Measurements from ENCODE around the gene YES1.
"Not testable (repeated sequence)": the region's sequence is repeated elsewhere in the genome, so short reads cannot be mapped to it uniquely, and the experiment has no call there.

YES1 gene

GRCh38 chr18:717003-717402, 95.0 kb downstream of the YES1 start:
- no peak for DNase-seq

DNA sequence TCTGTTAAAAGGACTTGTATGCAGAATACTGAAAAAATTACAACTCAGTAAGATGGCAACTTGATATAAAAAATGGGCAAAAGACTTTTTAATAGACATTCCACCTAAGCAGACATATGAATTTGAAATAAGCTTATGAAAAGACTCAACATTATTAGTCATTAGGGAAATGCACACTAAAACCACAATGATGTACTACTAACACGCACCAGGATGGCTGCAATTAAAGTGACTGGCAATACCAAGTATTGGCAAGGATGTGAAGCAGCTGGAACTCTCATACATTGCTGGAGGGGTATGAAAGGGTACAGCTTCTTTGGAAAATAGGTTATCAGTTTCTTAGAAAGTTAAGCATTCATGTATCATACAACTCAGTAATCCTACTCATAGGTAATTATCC, 96.4 kb downstream of the YES1 start:
- DNase-seq = no peak

DNA sequence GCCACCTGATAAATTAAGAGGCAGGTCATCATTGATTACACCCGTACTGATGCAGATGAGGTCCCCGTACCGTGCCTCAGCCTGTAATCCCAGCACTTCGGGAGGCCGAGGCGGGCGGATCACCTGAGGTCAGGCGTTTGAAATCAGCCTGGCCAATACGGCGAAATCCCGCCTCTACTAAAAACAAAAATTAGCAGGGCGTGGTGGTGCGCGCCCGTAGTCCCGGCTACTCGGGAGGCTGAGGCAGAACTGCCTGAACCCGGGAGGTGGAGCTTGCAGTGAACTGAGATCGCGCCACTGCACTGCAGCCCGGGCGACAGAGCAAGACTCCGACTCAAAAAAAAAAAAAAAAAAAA, 98.9 kb downstream of the YES1 start:
- no peak for DNase-seq

DNA sequence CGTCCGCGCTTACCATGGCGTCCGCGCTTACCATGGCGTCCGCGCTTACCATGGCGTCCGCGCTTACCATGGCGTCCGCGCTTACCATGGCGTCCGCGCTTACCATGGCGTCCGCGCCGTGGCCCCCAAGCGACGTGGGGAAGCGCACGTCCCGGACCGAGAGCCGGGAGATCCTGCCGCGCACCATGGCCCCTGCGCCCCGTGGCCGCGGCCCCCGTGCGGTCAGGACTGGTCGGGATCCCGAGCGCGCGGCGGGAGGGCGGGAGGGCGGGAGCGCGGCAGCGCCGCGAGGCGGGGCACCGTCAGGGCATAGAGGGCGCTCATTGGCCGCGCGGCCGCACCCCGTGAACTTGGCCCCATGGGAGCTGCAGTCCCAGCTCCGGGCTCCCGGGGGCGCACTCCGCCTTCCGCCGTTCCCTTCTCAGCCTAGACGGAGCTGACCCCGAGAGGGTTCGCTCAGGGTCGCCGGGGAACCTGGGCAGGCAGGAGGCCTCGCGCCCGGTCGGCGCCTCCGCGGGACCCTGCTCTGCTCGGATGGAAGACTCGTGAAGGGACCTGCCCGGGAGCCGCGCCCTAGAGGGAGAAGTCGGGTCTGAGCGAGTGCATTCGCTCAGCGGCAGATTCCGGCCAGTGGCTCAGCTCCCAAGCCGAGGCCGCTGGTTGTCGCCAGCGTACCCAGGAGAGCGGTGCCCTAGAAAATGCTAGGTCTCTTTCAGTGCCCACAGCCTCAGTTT, 99.5 kb downstream of the YES1 start, which contains the start of gene ENOSF1:
Gene ENOSF1 (minus strand): TSS at position 230 of the 734 bp plus-strand sequence. CDS start 43 bp downstream, at position 187.
- peak; percentile 90 for DNase-seq

- peak; percentile 72 for DNase-seq
Measured at GRCh38 chr18:711657-712400, 100.2 kb downstream of the YES1 start.

DNA sequence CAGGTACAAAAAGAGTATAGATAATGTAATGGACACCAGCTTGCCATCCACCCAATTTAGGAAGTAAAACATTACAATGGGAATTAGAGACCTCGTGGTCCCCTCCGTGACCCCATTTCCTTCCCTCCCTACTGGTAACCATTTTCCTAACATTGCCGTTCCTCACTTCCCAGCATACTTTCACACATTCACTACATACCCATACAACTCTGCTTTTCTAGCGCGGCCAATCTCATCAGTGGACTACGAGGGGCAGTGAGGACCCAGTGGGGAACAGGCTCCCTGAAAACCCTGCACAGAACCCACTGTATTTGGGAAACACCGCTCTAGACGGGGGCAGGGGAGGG, 100.8 kb downstream of the YES1 start:
- DNase-seq = no peak

- no peak for DNase-seq
Measured at GRCh38 chr18:710418-711300, 101.4 kb downstream of the YES1 start.

DNA sequence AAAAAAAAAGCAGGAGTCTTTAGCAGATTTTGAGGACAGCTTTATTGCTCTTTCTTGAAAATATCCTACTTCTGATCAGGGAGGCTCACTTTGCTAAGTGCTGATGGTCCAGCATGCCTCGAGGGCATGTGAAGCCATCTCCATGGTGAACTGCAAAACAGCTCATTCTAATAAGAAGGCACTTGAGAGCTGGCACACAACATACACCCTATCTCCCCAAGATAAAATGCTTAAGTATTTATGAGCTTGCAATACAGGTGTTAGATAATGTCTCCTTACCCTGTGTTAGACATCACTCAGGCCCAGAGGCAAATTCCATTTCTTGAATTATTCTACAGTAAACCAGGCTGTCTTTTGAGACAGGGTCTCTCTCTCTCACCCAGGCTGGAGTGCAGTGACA, 102.3 kb downstream of the YES1 start:
- no peak for DNase-seq

DNA sequence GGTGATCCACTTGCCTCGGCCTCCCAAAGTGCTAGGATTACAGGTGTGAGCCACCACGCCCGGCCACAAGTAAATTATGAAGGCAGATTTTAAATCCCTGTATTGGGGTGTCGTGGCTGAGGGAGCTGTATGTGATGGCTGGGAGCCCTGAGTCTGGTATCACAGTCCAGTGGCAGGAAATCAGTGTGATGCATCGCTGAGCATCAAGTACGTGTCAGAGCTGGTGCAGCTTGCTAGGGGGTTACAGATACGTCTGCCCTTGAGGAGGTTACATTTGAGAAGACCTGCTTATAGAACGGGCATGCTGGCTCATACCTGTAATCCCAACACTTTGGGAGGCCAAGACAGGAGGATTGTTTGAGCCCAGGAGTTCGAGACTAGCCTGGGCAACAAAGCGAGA, 103.9 kb downstream of the YES1 start:
- DNase-seq = no peak

GRCh38 chr18:706405-706804, 105.6 kb downstream of the YES1 start:
- DNase-seq = no peak

- no peak for DNase-seq
Measured at GRCh38 chr18:703213-703967, 108.7 kb downstream of the YES1 start.

GRCh38 chr18:697800-698199, 114.2 kb downstream of the YES1 start:
- no peak for DNase-seq

- no peak for DNase-seq
Measured at GRCh38 chr18:697012-697411, 115.0 kb downstream of the YES1 start.

DNA sequence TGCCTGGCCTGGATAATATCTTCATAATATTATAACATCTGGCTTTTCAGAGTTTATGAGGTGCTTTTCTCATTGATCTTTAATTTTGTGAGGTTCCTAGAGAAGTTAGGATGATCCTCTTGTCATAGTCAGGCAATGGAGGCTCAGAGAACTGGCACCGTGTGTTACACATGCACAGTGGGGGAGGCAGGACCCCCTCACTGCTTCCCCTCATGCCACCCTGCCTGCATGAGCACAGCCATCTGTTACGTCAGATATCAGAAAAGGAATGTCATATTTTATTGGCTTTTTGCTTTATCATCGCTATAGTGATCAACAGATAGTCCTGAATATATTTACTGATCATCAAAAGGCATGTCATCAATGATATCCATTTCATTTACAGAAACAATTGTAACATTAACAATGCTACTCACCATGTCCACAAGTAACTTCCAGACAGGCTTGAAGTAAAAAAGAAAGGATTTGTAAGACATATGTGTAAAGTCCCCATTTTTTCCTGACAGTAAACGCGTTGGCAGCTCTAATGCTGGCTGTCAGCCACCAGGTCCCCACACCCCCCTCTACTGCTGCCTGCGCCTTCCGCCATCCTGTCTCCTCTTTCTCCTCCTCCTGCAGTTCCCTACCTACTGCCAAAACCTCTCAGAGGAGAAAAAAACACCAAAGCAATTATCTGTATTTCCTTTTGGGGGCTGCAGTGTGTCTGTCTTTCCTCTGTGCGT, 118.4 kb downstream of the YES1 start:
- DNase-seq = no peak

DNA sequence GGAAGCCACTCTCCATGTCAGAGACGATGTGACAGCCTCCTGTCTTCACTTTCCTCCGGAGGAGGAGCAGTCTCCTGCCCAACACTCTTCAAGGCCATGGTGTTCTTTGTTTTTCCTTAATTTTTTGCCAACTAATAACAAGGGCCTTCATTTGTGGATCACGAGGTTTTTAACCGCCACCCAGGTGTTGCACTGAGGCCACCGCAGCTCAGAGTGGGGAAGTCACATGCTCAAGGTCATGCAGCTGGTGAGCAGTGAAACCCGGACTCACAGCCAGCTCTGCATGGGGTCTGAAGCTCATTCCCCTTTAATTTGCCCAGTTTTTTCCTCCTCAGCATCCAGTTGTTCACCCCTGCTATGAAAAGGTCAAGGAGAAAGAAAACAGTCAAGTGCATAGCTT, 119.2 kb downstream of the YES1 start:
- no peak for DNase-seq

- no peak for DNase-seq
Measured at GRCh38 chr18:688323-688722, 123.7 kb downstream of the YES1 start.

- peak; percentile 58 for DNase-seq
Measured at GRCh38 chr18:686339-687111, 125.5 kb downstream of the YES1 start.

- no peak for DNase-seq
Measured at GRCh38 chr18:685438-685837, 126.6 kb downstream of the YES1 start.

GRCh38 chr18:683531-683930, 128.5 kb downstream of the YES1 start:
- DNase-seq = no peak

GRCh38 chr18:682833-683232, 129.2 kb downstream of the YES1 start:
- DNase-seq = no peak

- DNase-seq = not testable (repeated sequence)
Measured at GRCh38 chr18:682416-682815, 129.6 kb downstream of the YES1 start.
